DMS 273 treated with DMSO at 0.1 percent for 48 hours (cell line): ENCODE data around the gene TULP4.
"Not testable (repeated sequence)": the region's sequence is repeated elsewhere in the genome, so short reads cannot be mapped to it uniquely, and the experiment has no call there.

ENCODE experiments used
- DNase-seq: peaks from one replicate; lab custom pipeline; 2025; lab: John Stamatoyannopoulos, UW

TULP4 gene

GRCh38 chr6:158531970-158532369 lies 219.7 kb downstream of the TULP4 start:
- DNase-seq, result no peak

GRCh38 chr6:158536084-158536890 lies 224.0 kb downstream of the TULP4 start:
- DNase-seq, result peak; percentile 47

- no peak for DNase-seq
These were observed 224.9 kb downstream of the TULP4 start for GRCh38 chr6:158536891-158537798.

GRCh38 chr6:158538741-158539140 lies 226.5 kb downstream of the TULP4 start:
- DNase-seq, result no peak

GRCh38 chr6:158539413-158539812 lies 227.1 kb downstream of the TULP4 start:
- no peak for DNase-seq

GRCh38 chr6:158539881-158540280 lies 227.6 kb downstream of the TULP4 start:
- DNase-seq, result no peak

- DNase-seq, result no peak
These were observed 231.4 kb downstream of the TULP4 start for GRCh38 chr6:158543606-158544185.

- no peak for DNase-seq
These were observed 232.2 kb downstream of the TULP4 start for GRCh38 chr6:158544428-158544827.

- no peak for DNase-seq
These were observed 233.0 kb downstream of the TULP4 start for GRCh38 chr6:158545043-158545966.

- no peak for DNase-seq
These were observed 236.3 kb downstream of the TULP4 start for GRCh38 chr6:158548418-158549161.

GRCh38 chr6:158552055-158552795 lies 240.0 kb downstream of the TULP4 start:
- DNase-seq, result no peak

GRCh38 chr6:158552796-158553138 lies 240.5 kb downstream of the TULP4 start:
- no peak for DNase-seq

GRCh38 chr6:158554611-158555361 lies 242.5 kb downstream of the TULP4 start:
- DNase-seq, result no peak

GRCh38 chr6:158556113-158556512 lies 243.8 kb downstream of the TULP4 start:
- no peak for DNase-seq

GRCh38 chr6:158557110-158557509 lies 244.8 kb downstream of the TULP4 start:
- not testable (repeated sequence) for DNase-seq

GRCh38 chr6:158557927-158558326 lies 245.7 kb downstream of the TULP4 start:
- DNase-seq, result no peak

GRCh38 chr6:158558415-158559306 lies 246.4 kb downstream of the TULP4 start:
- DNase-seq, result no peak

- DNase-seq, result no peak
These were observed 247.2 kb downstream of the TULP4 start for GRCh38 chr6:158559338-158559894.
